Mucosa of descending colon (tissue), 3 donors: ENCODE results near the gene CLHC1. TPM values are rescaled to one million over a fixed set of nuclear protein-coding genes. Genes with fewer than 3 reads are reported as not detected.

Experiments used
- ATAC-seq: fragments of 200-7000 bp; cut with Tn5 transposase; one replicate; pipeline ENCODE4 v1.9.1; 2020; ENCODE audit warnings: mild to moderate bottlenecking, moderate library complexity
- DNase-seq, 3 donors: peaks; one replicate each; pipeline ENCODE4 v3.0.0-alpha.2; 2020
- H3K36me3 ChIP-seq: fragments of 200-600 bp; one replicate; pipeline ENCODE4 v1.8.0; 2021; ENCODE audit warnings: low read depth, mild to moderate bottlenecking
- H3K4me1 ChIP-seq: fragments of 200-600 bp; one replicate; pipeline ENCODE4 v1.8.0; 2021; ENCODE audit warnings: low read depth, mild to moderate bottlenecking
- H3K4me3 ChIP-seq: fragments of 200-600 bp; one replicate; pipeline ENCODE4 v1.8.0; 2021; ENCODE audit warnings: mild to moderate bottlenecking
- H3K9me3 ChIP-seq: fragments of 200-600 bp; one replicate; pipeline ENCODE4 v1.8.0; 2021; ENCODE audit warnings: mild to moderate bottlenecking
- CTCF ChIP-seq: fragments of 200-600 bp; IDR thresholded peaks from one replicate; pipeline ENCODE4 v1.8.0; 2022; ENCODE audit warnings: antibody characterized with exemption, mild to moderate bottlenecking
- intact Hi-C, 2 donors: fragments of 100-400 bp; cut with DNase I in 1 of 2; cut with micrococcal nuclease in 1 of 2; formaldehyde crosslinking; loops; one replicate each; pipeline versions ENCODE4 v1.11.0 to v1.11.1; 2022; cut with DNase I, micrococcal nuclease
- total RNA-seq, 3 donors: library from RNA; stranded (reverse); fragmentation: NEBNext Ultra II Directional in 2 of 3; extraction: Animal tissue kit (Norgen Biotek cat#: 25700) in 2 of 3; gene quantifications; one replicate each; pipeline versions ENCODE4 v1.2.1 to v1.2.4, GENCODE V29; 2021 to 2023
- donor health status: DM: no; HTN: no; CAD: no; lungs with moderate emphysema.
- donor health status: DM: no; HTN: no; CAD: no.
- donor health status: DM: no; HTN: yes; CAD: no.

CLHC1 gene
- total RNA-seq, 3 donors from 2014 or later = 9.2 to 15.5 (median 13.2) TPM

- peak; percentile 34 for ATAC-seq
- H3K4me3 ChIP-seq = no peak overlapping the region
- no peak for DNase-seq
- no peak for TF ChIP-seq CTCF
- peaks cover 49% of the 10 kb centered on the region for H3K4me1 ChIP-seq
- no peaks in the 10 kb centered on the region for H3K9me3 ChIP-seq
- H3K36me3 ChIP-seq = no peaks in the 10 kb centered on the region
- intact Hi-C loops = no loop called here
Measured at GRCh38 chr2:55157474-55157884, 74.6 kb downstream of the CLHC1 start.

GRCh38 chr2:55156984-55157383 is 75.1 kb downstream of the CLHC1 start:
- peaks cover 49% of the 10 kb centered on the region for H3K4me1 ChIP-seq
- intact Hi-C loops = no loop called here
- no peak for TF ChIP-seq CTCF
- no peaks in the 10 kb centered on the region for H3K9me3 ChIP-seq
- H3K4me3 ChIP-seq = no peak overlapping the region
- DNase-seq (no peak), ATAC-seq (no peak)
- H3K36me3 ChIP-seq = no peaks in the 10 kb centered on the region

GRCh38 chr2:55156326-55156725 is 75.8 kb downstream of the CLHC1 start:
- Histone ChIP-seq H3K4me3 (no peak overlapping the region), H3K4me1 (peaks cover 49% of the 10 kb centered on the region), H3K9me3 (no peaks in the 10 kb centered on the region), H3K36me3 (no peaks in the 10 kb centered on the region)
- intact Hi-C loops = no loop called here
- DNase-seq (no peak), ATAC-seq (no peak)
- TF ChIP-seq CTCF = no peak

DNA sequence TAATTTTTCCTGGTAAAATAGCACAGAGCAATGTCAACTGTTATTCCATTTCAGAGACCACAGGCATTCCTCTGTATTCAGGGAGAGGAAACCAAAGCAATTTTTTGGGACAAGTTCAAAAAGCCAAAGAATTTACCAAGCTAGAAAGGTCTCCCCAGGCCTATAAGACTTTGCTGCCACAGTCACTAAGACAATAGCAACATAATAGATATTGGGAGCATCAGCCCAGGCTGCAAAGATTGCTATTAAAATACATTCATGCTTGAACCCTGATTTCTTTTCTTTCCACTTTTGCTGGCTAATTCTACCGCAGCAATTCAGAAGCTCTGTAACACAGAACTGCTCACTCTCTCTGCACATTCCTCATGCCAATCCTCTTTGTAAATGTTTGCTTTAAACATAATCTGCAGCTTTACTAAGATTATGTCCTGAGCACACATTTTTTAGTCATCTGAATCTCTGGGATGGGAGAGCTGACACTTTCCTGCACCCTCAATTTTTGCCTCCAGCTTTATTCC is 76.3 kb downstream of the CLHC1 start:
- intact Hi-C loops = no loop called here
- DNase-seq (no peak), ATAC-seq (no peak)
- H3K36me3 ChIP-seq = no peaks in the 10 kb centered on the region
- no peaks in the 10 kb centered on the region for H3K9me3 ChIP-seq
- H3K4me3 ChIP-seq = no peak overlapping the region
- H3K4me1 ChIP-seq = peaks cover 49% of the 10 kb centered on the region
- no peak for TF ChIP-seq CTCF

GRCh38 chr2:55155206-55155605 is 76.9 kb downstream of the CLHC1 start:
- Histone ChIP-seq H3K4me3 (no peak overlapping the region), H3K9me3 (no peaks in the 10 kb centered on the region), H3K4me1 (peaks cover 49% of the 10 kb centered on the region), H3K36me3 (no peaks in the 10 kb centered on the region)
- no peak for TF ChIP-seq CTCF
- DNase-seq (no peak), ATAC-seq (no peak)
- intact Hi-C loops = no loop called here

DNA sequence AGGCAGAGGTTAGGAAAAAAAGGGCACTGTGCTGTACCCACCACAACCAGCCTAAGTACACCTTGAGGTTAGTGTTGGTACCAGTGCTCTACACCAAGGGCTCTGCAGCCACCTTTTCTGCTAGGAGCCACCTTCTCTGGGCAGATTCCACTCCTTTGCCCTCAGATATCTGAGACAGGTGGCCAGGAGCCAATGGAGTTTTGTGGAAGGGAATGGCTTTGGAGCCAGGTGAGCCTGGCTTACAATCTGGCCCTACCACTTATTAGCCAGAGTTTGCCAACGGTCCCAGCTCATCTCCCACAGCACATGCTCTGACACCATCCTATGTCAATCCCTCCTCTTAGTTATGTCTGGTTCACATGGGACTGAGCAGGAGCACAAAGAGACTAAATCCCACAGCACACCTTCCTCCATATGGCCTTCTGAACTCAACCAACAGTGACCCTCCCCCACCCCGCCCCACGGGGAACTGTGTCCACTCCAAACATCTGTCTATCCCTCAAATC is 77.5 kb downstream of the CLHC1 start:
- no peak overlapping the region for H3K4me3 ChIP-seq
- no peaks in the 10 kb centered on the region for H3K36me3 ChIP-seq
- ATAC-seq = no peak
- no peak for TF ChIP-seq CTCF
- intact Hi-C loops = no loop called here
- H3K4me1 ChIP-seq = peaks cover 47% of the 10 kb centered on the region
- DNase-seq = no peak
- H3K9me3 ChIP-seq = no peaks in the 10 kb centered on the region
